ENCODE measurements around the gene ZAR1L. TPM values are rescaled to one million over a fixed set of nuclear protein-coding genes. Genes with fewer than 3 reads are reported as not detected.

Gene ZAR1L
- polyA plus RNA-seq, 1 experiment = not detected

DNA sequence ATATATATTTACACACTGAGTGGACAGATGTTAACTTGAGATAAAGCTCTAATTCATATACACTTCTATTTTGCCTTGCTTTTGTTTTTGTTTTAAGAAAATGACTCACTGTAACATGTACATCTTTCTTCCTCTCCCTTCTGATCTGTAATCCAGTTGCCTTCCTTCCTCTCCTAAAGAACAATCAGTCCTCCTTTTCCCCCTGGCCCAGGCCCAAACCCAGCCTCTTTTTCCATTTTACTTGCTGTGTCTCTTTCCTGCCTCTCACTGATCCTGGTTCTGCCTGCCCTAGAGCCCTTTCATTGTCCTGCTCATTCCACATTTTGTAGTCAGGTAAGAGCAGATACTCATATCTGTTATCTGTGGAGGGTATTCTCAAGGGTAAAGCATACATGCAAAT lies 50.8 kb downstream of the ZAR1L start:
- Histone ChIP-seq H3K27me3 (ENCODE audit: control insufficient read depth, insufficient read depth, low read length) (no peaks in the 10 kb centered on the region), H3K4me3 (ENCODE audit: low read depth, low read length) (no peak overlapping the region), H3K36me3 (ENCODE audit: control insufficient read depth, insufficient read depth, low read length) (peaks cover 15% of the 10 kb centered on the region)
- DNase-seq (ENCODE audit: low read depth) = no peak
- ChIA-PET POLR2A (no interaction called here), CTCF (interaction anchor here (1.0 kb wide), 1 partner anchor 19 kb away, joined by 4 read pairs; no protein-coding TSS in a partner anchor)
- TF ChIP-seq, protein P1, sequence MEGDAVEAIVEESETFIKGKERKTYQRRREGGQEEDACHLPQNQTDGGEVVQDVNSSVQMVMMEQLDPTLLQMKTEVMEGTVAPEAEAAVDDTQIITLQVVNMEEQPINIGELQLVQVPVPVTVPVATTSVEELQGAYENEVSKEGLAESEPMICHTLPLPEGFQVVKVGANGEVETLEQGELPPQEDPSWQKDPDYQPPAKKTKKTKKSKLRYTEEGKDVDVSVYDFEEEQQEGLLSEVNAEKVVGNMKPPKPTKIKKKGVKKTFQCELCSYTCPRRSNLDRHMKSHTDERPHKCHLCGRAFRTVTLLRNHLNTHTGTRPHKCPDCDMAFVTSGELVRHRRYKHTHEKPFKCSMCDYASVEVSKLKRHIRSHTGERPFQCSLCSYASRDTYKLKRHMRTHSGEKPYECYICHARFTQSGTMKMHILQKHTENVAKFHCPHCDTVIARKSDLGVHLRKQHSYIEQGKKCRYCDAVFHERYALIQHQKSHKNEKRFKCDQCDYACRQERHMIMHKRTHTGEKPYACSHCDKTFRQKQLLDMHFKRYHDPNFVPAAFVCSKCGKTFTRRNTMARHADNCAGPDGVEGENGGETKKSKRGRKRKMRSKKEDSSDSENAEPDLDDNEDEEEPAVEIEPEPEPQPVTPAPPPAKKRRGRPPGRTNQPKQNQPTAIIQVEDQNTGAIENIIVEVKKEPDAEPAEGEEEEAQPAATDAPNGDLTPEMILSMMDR (IDR thresholded peaks at IDR 0.05; ENCODE audit: insufficient read depth, low read depth, low read length) = no peak

DNA sequence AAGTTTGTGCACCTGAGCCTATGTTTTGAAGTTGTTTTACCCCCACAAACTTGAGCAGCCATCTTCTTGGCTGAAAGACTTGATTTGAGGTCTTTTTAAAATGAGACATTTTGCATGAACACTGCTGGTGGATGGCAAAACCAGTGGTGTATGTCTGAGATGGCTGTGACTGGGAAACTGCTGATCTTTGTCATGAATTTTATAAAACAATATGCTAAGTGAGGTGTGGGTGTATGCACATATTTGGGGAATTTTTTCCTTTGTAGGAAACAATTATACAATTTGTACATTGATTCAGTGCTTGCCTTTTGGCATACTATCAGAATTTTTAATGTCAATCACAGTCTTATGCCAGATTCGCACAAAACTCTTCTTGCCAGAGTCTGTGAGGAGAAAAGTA lies 52.5 kb downstream of the ZAR1L start:
- TF ChIP-seq, protein P1 (IDR thresholded peaks at IDR 0.05; ENCODE audit: insufficient read depth, low read depth, low read length) = no peak
- Histone ChIP-seq H3K27me3 (ENCODE audit: control insufficient read depth, insufficient read depth, low read length) (no peaks in the 10 kb centered on the region), H3K36me3 (ENCODE audit: control insufficient read depth, insufficient read depth, low read length) (peaks cover 13% of the 10 kb centered on the region), H3K4me3 (ENCODE audit: low read depth, low read length) (no peak overlapping the region)
- POLR2A ChIA-PET = interaction anchor here (0.6 kb wide), 1 partner anchor 952 kb away, joined by 10 read pairs; no protein-coding TSS in a partner anchor
- DNase-seq (ENCODE audit: low read depth) = no peak
- CTCF ChIA-PET = interaction anchor here (1.7 kb wide), 1 partner anchor 353 kb away, joined by 8 read pairs; no protein-coding TSS in a partner anchor

DNA sequence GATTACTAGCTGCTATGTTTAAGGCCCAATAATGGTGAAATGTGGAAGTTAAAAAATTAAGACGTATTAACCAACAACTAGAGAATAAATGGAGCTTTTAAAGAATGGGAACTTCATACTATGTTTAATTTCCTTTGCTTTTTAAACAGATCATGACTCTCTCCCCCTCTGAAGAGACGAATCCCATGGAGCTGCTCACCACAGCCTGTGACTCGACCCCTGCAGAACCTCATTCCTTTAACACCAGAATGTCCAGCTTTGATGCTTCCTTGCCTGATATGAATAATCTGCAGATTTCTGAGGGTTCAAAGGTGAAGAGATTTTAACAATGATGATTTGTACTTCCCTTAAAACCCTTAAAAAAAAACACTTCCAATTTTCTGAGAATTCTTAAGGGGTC lies 53.0 kb downstream of the ZAR1L start:
- Histone ChIP-seq H3K36me3 (ENCODE audit: control insufficient read depth, insufficient read depth, low read length) (peaks cover 10% of the 10 kb centered on the region), H3K27me3 (ENCODE audit: control insufficient read depth, insufficient read depth, low read length) (no peaks in the 10 kb centered on the region), H3K4me3 (ENCODE audit: low read depth, low read length) (no peak overlapping the region)
- ChIA-PET POLR2A (interaction anchor here (0.6 kb wide), 1 partner anchor 952 kb away, joined by 10 read pairs; no protein-coding TSS in a partner anchor), CTCF (interaction anchor here (1.7 to 3.4 kb wide), 2 partner anchors 16 to 353 kb away, joined by 8 to 24 read pairs; no protein-coding TSS in a partner anchor)
- TF ChIP-seq, protein P1 (IDR thresholded peaks at IDR 0.05; ENCODE audit: insufficient read depth, low read depth, low read length) = no peak
- DNase-seq (ENCODE audit: low read depth) = no peak

DNA sequence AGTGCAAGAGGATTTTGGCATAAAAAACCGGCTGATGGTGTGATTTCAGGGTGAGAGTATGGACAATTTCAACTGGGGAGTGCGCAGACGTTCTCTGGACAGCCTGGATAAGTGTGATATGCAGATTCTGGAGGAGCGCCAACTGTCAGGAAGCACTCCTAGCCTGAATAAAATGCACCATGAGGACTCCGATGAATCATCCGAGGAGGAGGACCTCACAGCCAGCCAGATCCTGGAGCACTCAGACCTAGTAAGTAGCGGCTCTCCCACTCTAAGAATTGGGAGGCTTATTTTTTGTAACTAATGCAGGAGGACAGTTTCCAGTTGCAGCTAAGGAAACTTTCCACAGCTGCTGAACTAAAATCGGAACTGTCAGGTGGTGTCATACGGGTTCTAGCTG lies 53.6 kb downstream of the ZAR1L start:
- no peaks in the 10 kb centered on the region for H3K27me3 ChIP-seq (ENCODE audit: control insufficient read depth, insufficient read depth, low read length)
- TF ChIP-seq, protein P1 (IDR thresholded peaks at IDR 0.05; ENCODE audit: insufficient read depth, low read depth, low read length) = no peak
- CTCF ChIA-PET = interaction anchor here (1.7 to 3.4 kb wide), 2 partner anchors 16 to 352 kb away, joined by 8 to 24 read pairs; no protein-coding TSS in a partner anchor
- POLR2A ChIA-PET = no interaction called here
- H3K4me3 ChIP-seq (ENCODE audit: low read depth, low read length) = no peak overlapping the region
- H3K36me3 ChIP-seq (ENCODE audit: control insufficient read depth, insufficient read depth, low read length) = peaks cover 7% of the 10 kb centered on the region
- no peak for DNase-seq (ENCODE audit: low read depth)

DNA sequence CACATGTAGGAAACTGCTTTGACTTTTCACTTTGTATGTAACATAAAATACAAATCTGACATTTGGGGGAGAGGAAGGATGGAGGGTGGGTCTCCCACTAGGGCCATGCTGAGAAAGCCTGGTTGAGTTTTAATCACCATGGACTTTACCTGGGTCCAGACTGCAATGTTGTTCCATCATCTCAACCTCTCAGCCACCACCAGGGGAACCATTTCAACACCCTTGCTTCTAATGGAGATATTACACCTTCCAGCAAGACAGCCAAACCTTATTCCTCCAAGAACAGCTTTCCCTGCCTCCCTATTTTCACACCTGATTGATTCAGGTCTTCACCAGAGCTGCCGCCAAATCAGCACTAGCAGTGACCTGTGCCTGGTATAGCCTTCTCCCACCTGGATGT lies 56.0 kb downstream of the ZAR1L start:
- TF ChIP-seq, protein P1 (IDR thresholded peaks at IDR 0.05; ENCODE audit: insufficient read depth, low read depth, low read length) = no peak
- Histone ChIP-seq H3K4me3 (ENCODE audit: low read depth, low read length) (no peak overlapping the region), H3K36me3 (ENCODE audit: control insufficient read depth, insufficient read depth, low read length) (peaks cover 12% of the 10 kb centered on the region), H3K27me3 (ENCODE audit: control insufficient read depth, insufficient read depth, low read length) (no peaks in the 10 kb centered on the region)
- POLR2A ChIA-PET = no interaction called here
- CTCF ChIA-PET = interaction anchor here (0.5 to 3.4 kb wide), 3 partner anchors 11 to 1523 kb away, joined by 3 to 24 read pairs (median 3); no protein-coding TSS in a partner anchor
- DNase-seq (ENCODE audit: low read depth) = no peak

All from BJ (cell line).